Measurements from ENCODE around the gene SYS1. TPM values are rescaled to one million over a fixed set of nuclear protein-coding genes. Genes with fewer than 3 reads are reported as not detected.

The SYS1 gene
- polyA plus RNA-seq, 1 of the 3 experiments (the other 2 are of a cell fraction): 26.5 TPM

DNA sequence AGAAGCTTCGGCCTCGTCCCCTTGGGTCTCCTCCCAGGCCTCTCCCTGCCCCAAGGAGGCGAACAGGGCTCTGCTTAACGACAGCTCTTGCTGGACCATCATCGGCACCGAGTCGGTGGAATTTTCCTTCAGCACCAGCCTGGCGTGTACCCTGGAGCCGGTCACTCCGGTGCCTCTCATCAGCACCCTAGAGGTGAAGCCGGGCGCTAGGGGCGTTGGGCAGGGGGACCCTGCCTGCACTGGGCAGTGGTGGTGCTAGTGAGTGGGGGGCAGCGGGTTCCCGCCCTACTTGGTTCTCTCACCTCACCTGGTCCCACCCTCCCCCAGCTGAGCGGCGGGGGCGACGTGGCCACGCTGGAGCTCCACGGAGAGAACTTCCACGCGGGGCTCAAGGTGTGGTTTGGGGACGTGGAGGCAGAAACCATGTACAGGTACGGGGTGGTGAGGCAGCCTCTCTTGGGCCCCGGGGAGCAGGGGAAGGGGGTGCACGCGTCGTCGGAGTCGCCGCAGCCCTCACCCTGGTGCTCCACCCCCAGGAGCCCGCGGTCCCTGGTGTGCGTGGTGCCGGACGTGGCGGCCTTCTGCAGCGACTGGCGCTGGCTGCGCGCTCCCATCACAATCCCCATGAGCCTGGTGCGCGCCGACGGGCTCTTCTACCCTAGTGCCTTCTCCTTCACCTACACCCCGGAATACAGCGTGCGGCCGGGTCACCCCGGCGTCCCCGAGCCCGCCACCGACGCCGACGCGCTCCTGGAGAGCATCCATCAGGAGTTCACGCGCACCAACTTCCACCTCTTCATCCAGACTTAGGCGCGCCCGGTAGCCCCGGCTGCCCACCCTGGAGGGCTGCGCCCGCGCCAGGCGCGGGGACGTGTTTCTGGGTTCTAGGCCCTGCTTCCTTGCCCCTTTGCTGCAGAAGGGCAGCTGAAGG is 46.5 kb upstream of the SYS1 start:
- CTCF ChIA-PET: interaction anchor here (0.6 to 9.8 kb wide), 11 partner anchors 9 to 455 kb away, joined by 3 to 122 read pairs (median 6); partner anchors contain the start of gene SYS1
- POLR2A ChIA-PET: no interaction called here
- H3K4me1 ChIP-seq (ENCODE audit: control insufficient read depth in 1 of 2, insufficient read depth in 2 of 2, low read depth in 1 of 2, low read length in 1 of 2): no peaks in the 10 kb centered on the region
- no peaks in the 10 kb centered on the region for H3K79me2 ChIP-seq (ENCODE audit: insufficient read depth)
- peaks cover 12% of the 10 kb centered on the region; the same call in 1 of the 2 replicates for H3K27me3 ChIP-seq (ENCODE audit: insufficient read depth)
- H3K4me3 ChIP-seq (ENCODE audit: low read depth in 2 of 2, low read length in 1 of 2): no peak overlapping the region
- no peaks in the 10 kb centered on the region for H3K9me3 ChIP-seq
- H3F3A ChIP-seq (replicated peaks; ENCODE audit: insufficient read depth): no peaks in the 10 kb centered on the region
- TF ChIP-seq TEAD4 (IDR thresholded peaks at IDR 0.05; ENCODE audit: borderline replicate concordance, insufficient read depth) (no peak), NFIC (IDR thresholded peaks at IDR 0.05; ENCODE audit: borderline replicate concordance) (no peak), MEF2A (IDR thresholded peaks at IDR 0.05; ENCODE audit: borderline replicate concordance, low read depth) (no peak), TAF1 (IDR thresholded peaks at IDR 0.05; ENCODE audit: borderline replicate concordance, low read depth, low read length) (no peak), USF2 (IDR thresholded peaks at IDR 0.05; ENCODE audit: borderline replicate concordance, low read depth, low read length) (no peak), JUND (IDR thresholded peaks at IDR 0.05) (no peak), FOSL2 (IDR thresholded peaks at IDR 0.05; ENCODE audit: borderline replicate concordance, low read depth) (no peak), FOXJ3 (CRISPR knock-in tag; IDR thresholded peaks at IDR 0.05) (no peak), EZH2phosphoT487 (IDR thresholded peaks at IDR 0.05; ENCODE audit: borderline replicate concordance, low read depth) (no peak), IRF3 (IDR thresholded peaks at IDR 0.05; ENCODE audit: low read depth, low read length) (no peak)
- TF ChIP-seq, protein P1, sequence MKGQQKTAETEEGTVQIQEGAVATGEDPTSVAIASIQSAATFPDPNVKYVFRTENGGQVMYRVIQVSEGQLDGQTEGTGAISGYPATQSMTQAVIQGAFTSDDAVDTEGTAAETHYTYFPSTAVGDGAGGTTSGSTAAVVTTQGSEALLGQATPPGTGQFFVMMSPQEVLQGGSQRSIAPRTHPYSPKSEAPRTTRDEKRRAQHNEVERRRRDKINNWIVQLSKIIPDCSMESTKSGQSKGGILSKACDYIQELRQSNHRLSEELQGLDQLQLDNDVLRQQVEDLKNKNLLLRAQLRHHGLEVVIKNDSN (IDR thresholded peaks at IDR 0.05; ENCODE audit: borderline replicate concordance, low read depth): no peak
- TF ChIP-seq, protein P2, sequence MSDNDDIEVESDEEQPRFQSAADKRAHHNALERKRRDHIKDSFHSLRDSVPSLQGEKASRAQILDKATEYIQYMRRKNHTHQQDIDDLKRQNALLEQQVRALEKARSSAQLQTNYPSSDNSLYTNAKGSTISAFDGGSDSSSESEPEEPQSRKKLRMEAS (IDR thresholded peaks at IDR 0.05; ENCODE audit: low read depth): no peak
- no peak overlapping the region for H2AFZ ChIP-seq (ENCODE audit: low read depth)
- H3K27ac ChIP-seq (ENCODE audit: low read depth in 2 of 2, low read length in 1 of 2): no peak overlapping the region
- no peaks in the 10 kb centered on the region for H3K9me2 ChIP-seq
- no peaks in the 10 kb centered on the region for H4K20me1 ChIP-seq (ENCODE audit: insufficient read depth)
- H3K9ac ChIP-seq: no peak overlapping the region
- no peak for DNase-seq
- WGBS (ENCODE audit: low lambda C conversion rate): 35% methylated on average over 26 of the region's 71 CpGs
- H3K4me2 ChIP-seq: no peak overlapping the region
- no peaks in the 10 kb centered on the region for H3K36me3 ChIP-seq (replicated peaks in 1 of 2; ENCODE audit: control insufficient read depth in 1 of 2, insufficient read depth in 2 of 2, low read length in 1 of 2)
